Upper lobe of left lung (tissue), 6 donors: ENCODE results near the gene SEZ6L2. TPM values are rescaled to one million over a fixed set of nuclear protein-coding genes. Genes with fewer than 3 reads are reported as not detected.
"Not testable (repeated sequence)": the region's sequence is repeated elsewhere in the genome, so short reads cannot be mapped to it uniquely, and the experiment has no call there.

Experiments used
- ATAC-seq, 2 donors: fragments of 200-7000 bp; cut with Tn5 transposase; one replicate each; pipeline ENCODE4 v1.9.1; 2022; ENCODE audit warnings: mild to moderate bottlenecking in 2 of 2, moderate library complexity in 2 of 2; ENCODE audit not compliant: low FRiP score in 2 of 2
- DNase-seq, 2 donors: peaks; one replicate each; pipeline ENCODE4 v3.0.0-alpha.2; 2019 to 2020
- H3K27ac ChIP-seq, 4 donors: fragments of 200-600 bp; sonication (generic); one replicate each; pipeline ENCODE4 v1.5.1; 2016 to 2019
- H3K27me3 ChIP-seq, 4 donors: fragments of 200-600 bp; sonication (generic); one replicate each; pipeline ENCODE4 v1.5.1; 2017 to 2019
- H3K36me3 ChIP-seq, 4 donors: fragments of 200-600 bp; sonication (generic); one replicate each; pipeline ENCODE4 v1.5.1; 2016 to 2019
- H3K4me1 ChIP-seq, 4 donors: fragments of 200-600 bp; sonication (generic); one replicate each; pipeline ENCODE4 v1.5.1; 2018 to 2019
- H3K4me3 ChIP-seq, 4 donors: fragments of 200-600 bp; sonication (generic); one replicate each; pipeline ENCODE4 v1.5.1; 2017 to 2019; ENCODE audit warnings: mild to moderate bottlenecking in 2 of 4, moderate library complexity in 1 of 4
- H3K9me3 ChIP-seq, 4 donors: fragments of 200-600 bp; sonication (generic); one replicate each; pipeline ENCODE4 v1.5.1; 2018 to 2019
- EP300 ChIP-seq, 4 donors: sonication (generic); formaldehyde crosslinking; IDR thresholded peaks; one replicate each; pipeline ENCODE4 v1.5.1; 2017; ENCODE audit warnings: antibody characterized with exemption in 4 of 4, control low read depth in 2 of 4
- POLR2A ChIP-seq, 4 donors: fragments of 450-650 bp; IDR thresholded peaks; one replicate each; pipeline ENCODE4 v1.5.1; 2016 to 2017; ENCODE audit warnings: antibody characterized with exemption in 4 of 4, mild to moderate bottlenecking in 2 of 4
- POLR2AphosphoS5 ChIP-seq, 2 donors: sonication (generic); formaldehyde crosslinking; IDR thresholded peaks; one replicate each; pipeline ENCODE4 v1.5.1; 2017; ENCODE audit warnings: antibody characterized with exemption in 2 of 2
- WGBS, 2 donors: methylation state at CpG; one replicate each; pipeline ENCODE4 v1.1.5; 2017 to 2018; 5-methylcytosine and 5-hydroxymethylcytosine counted together
- total RNA-seq, 6 donors: library from RNA; depleted of rRNA in 4 of 6; stranded (reverse); fragments of >200 nt in 4 of 6; gene quantifications; one replicate each; pipeline versions ENCODE4 v1.1.0 to v1.2.1, GENCODE V29; 2016 to 2021
- TF ChIP-seq, protein P1 (sequence below), 6 experiments: fragments of 450-650 bp in 4 of 6; fragments of 200-600 bp in 2 of 6; sonication (generic) in 2 of 6; IDR thresholded peaks; one replicate each; pipeline ENCODE4 v1.5.1; 2016 to 2019; ENCODE audit warnings: antibody characterized with exemption in 6 of 6
- donor health status: DM: no; HTN: no; CAD: no; lungs with moderate emphysema.
- donor health status: DM: no; HTN: yes; CAD: no; lungs with severe emphysema.

Gene SEZ6L2
- total RNA-seq, 6 donors from 2014 or later, result 4.2 to 13.5 (median 8.2) TPM

DNA sequence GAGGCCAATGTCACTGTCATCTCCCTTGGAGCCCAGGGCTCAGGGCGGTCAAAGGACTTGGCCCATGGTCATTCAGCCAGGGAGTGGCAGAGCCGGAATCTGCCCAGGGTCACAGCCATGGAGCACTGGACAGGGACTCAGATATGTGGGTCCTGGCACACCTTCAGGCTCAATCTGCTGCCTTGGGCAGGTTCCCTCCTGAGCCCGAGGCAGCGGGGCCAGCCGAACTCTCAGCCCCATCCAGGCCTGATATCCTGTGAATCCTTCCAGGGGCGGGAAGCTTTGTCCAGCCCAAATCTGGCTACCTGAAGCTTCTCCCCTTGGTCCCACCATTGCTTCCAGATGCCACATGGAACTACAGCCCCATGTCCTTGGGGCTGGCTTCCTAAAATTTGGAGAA, 24.1 kb downstream of the SEZ6L2 start:
- ATAC-seq, result no peak
- DNase-seq, result no peak
- Histone ChIP-seq H3K27ac (no peak overlapping the region), H3K4me3 (no peak overlapping the region), H3K27me3 (peaks cover 0 to 21% (median 4%) of the 10 kb centered on the region in 4 donors), H3K9me3 (no peaks in the 10 kb centered on the region), H3K4me1 (peaks cover 12 to 20% (median 14%) of the 10 kb centered on the region in 4 donors), H3K36me3 (no peaks in the 10 kb centered on the region)
- 95 to 100% methylated on average over 1 to 6 of the region's 6 CpGs for WGBS, 2 donors
- no peak for TF ChIP-seq POLR2A (IDR thresholded peaks at IDR 0.05)
- TF ChIP-seq POLR2AphosphoS5 (IDR thresholded peaks at IDR 0.05), result no peak
- TF ChIP-seq, protein P1, sequence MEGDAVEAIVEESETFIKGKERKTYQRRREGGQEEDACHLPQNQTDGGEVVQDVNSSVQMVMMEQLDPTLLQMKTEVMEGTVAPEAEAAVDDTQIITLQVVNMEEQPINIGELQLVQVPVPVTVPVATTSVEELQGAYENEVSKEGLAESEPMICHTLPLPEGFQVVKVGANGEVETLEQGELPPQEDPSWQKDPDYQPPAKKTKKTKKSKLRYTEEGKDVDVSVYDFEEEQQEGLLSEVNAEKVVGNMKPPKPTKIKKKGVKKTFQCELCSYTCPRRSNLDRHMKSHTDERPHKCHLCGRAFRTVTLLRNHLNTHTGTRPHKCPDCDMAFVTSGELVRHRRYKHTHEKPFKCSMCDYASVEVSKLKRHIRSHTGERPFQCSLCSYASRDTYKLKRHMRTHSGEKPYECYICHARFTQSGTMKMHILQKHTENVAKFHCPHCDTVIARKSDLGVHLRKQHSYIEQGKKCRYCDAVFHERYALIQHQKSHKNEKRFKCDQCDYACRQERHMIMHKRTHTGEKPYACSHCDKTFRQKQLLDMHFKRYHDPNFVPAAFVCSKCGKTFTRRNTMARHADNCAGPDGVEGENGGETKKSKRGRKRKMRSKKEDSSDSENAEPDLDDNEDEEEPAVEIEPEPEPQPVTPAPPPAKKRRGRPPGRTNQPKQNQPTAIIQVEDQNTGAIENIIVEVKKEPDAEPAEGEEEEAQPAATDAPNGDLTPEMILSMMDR (IDR thresholded peaks at IDR 0.05), result no peak
- no peak for TF ChIP-seq EP300 (IDR thresholded peaks at IDR 0.05)

DNA sequence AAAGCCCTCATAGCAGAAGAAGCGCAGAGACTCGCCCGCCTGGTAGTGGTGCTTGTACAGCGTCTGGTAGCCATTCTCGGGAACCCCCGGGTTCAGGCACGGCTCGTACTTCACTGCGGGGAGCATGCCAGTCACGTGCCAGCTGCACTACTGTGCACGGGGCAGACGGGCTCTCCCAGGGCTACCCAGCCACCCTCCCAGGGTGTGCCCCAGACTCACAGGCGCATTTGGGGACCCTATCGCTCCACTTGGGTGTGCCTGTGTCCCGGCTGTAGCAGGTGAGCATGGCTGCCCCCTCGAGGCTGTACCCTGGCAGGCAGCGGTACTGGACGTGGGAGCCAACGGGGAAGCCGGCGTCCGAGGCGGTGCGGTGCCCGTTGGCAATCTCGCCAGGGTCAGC, 26.0 kb downstream of the SEZ6L2 start:
- DNase-seq (peak in 1 of 2 donors; percentile 80), ATAC-seq (no peak)
- no peaks in the 10 kb centered on the region for H3K9me3 ChIP-seq
- TF ChIP-seq EP300 (IDR thresholded peaks at IDR 0.05) (no peak), POLR2AphosphoS5 (IDR thresholded peaks at IDR 0.05) (no peak), POLR2A (IDR thresholded peaks at IDR 0.05) (no peak)
- TF ChIP-seq, protein P1 (IDR thresholded peaks at IDR 0.05), result no peak
- WGBS, 2 donors, result 94% methylated on average over 6 to 24 of the region's 26 CpGs
- peaks cover 0 to 21% (median 4%) of the 10 kb centered on the region in 4 donors for H3K27me3 ChIP-seq
- H3K4me1 ChIP-seq, result peaks cover 12 to 20% (median 14%) of the 10 kb centered on the region in 4 donors
- no peaks in the 10 kb centered on the region for H3K36me3 ChIP-seq
- H3K27ac ChIP-seq, result no peak overlapping the region
- no peak overlapping the region for H3K4me3 ChIP-seq

DNA sequence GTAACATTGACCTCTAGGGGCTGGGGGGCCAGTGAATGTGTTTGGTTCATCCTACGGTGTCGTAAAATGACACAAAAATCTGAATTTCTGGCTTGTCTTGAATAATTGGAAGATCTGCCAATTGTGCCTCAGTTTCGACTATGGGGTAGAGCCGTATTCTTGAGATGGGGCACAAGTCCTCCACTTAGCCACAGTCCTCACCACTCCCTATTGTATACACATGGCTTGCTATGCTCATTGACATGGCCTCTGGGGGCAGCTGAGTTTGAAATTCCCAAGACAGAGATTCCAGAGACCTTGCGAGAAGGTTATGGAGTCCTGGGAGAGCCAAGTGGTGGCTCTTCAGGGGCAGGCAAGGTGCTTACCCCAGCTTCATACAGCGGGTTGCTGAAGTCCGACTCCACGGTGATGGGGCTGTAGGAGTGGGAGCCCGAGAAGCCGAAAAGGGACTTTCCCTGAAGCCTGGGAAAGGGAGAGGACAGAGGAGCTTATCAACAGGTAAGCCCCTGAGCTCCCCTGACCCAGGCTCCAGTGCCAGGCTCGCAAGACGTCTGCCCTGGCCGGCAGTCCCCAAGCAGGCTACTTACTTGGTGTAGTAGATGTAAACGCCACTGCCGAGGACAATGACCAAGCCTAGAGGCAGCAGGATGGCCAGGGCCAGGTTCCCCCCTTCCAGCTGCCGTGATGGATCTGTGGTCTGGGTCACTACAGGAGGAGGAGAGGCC, 27.4 kb downstream of the SEZ6L2 start:
- Histone ChIP-seq H3K27ac (no peak overlapping the region), H3K4me3 (no peak overlapping the region), H3K36me3 (no peaks in the 10 kb centered on the region), H3K4me1 (peaks cover 8 to 12% (median 9%) of the 10 kb centered on the region in 4 donors), H3K9me3 (no peaks in the 10 kb centered on the region), H3K27me3 (peaks cover 0 to 12% (median 2%) of the 10 kb centered on the region in 4 donors)
- ATAC-seq (no peak), DNase-seq (no peak)
- 93 to 97% methylated on average over 11 to 16 of the region's 16 CpGs for WGBS, 2 donors
- TF ChIP-seq EP300 (IDR thresholded peaks at IDR 0.05), result no peak
- TF ChIP-seq, protein P1 (IDR thresholded peaks at IDR 0.05), result no peak
- TF ChIP-seq POLR2AphosphoS5 (IDR thresholded peaks at IDR 0.05), result no peak
- no peak for TF ChIP-seq POLR2A (IDR thresholded peaks at IDR 0.05)

GRCh38 chr16:29869067-29869466, 30.3 kb downstream of the SEZ6L2 start:
- H3K4me1 ChIP-seq, ATAC-seq, H3K4me3 ChIP-seq, H3K27me3 ChIP-seq, H3K9me3 ChIP-seq, H3K27ac ChIP-seq, DNase-seq, H3K36me3 ChIP-seq: not testable (repeated sequence)
- 93% methylated on average over 8 of the region's 8 CpGs for WGBS, 2 donors

- ATAC-seq, result no peak
- Histone ChIP-seq H3K4me3 (no peak overlapping the region), H3K27me3 (no peaks in the 10 kb centered on the region), H3K9me3 (no peaks in the 10 kb centered on the region), H3K36me3 (no peaks in the 10 kb centered on the region), H3K27ac (no peak overlapping the region), H3K4me1 (peaks cover 4 to 6% (median 4%) of the 10 kb centered on the region in 4 donors)
- DNase-seq, result no peak
- TF ChIP-seq POLR2A (IDR thresholded peaks at IDR 0.05), result no peak
- TF ChIP-seq POLR2AphosphoS5 (IDR thresholded peaks at IDR 0.05), result no peak
- no peak for TF ChIP-seq EP300 (IDR thresholded peaks at IDR 0.05)
- TF ChIP-seq, protein P1 (IDR thresholded peaks at IDR 0.05), result no peak
- 67 to 84% methylated on average over 8 of the region's 8 CpGs for WGBS, 2 donors
Measured at GRCh38 chr16:29868396-29869009, 30.8 kb downstream of the SEZ6L2 start.
